GM18520 (cell line): ENCODE data around the gene ADAMTSL2.

Experiments
- ATAC-seq: cut with Tn5 transposase; IDR thresholded peaks from one replicate; pipeline ENCODE4 v1.9.1; 2021; ENCODE audit not compliant: unreplicated experiment

ADAMTSL2 gene

GRCh38 chr9:133584559-133585476 lies 50.3 kb downstream of the ADAMTSL2 start:
- no peak for ATAC-seq

- no peak for ATAC-seq
Observed at GRCh38 chr9:133585481-133586351, 51.2 kb downstream of the ADAMTSL2 start.

DNA sequence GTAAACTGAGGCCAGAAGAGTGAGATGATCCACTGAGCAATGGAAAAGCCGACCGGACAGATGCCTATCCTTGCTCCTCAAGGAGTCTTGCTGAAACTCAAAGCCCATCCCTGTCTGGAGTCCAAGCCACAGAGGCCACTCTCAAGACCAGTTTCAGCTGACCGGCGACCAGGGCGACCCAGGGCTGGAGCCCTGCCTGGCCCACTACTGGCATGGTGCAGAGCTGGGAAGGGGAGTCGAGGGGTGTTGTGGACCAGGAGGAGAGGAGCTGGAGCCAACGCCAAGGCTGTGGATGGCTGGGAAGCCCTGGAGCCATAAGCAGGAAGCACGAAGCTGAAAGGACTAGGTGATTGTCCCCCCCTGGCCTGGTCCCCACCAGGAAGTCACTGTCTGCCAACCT lies 52.5 kb downstream of the ADAMTSL2 start:
- ATAC-seq, result no peak

DNA sequence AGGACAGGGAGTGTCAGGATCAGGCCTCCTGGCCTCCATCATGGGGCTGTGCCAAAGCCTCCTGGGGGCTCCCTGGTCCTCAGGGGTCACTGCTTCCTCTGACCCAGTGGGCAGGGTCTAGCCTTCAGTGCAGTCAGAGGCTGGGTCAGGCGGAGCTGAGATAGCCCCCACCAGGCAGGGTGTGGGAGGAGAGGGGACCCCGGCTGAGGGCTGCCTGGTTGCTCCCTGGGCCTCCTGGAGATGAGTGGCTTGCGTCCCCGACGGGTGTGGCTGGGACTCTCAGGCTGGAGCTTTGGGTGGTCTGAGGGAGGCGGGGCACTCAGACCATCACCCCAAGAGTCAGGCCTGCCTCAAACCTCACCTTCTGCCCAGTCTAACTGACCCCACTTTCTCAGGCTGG lies 53.0 kb downstream of the ADAMTSL2 start:
- ATAC-seq, result no peak

- no peak for ATAC-seq
Observed at GRCh38 chr9:133589454-133590227, 55.1 kb downstream of the ADAMTSL2 start.

GRCh38 chr9:133590231-133590855 lies 55.8 kb downstream of the ADAMTSL2 start:
- no peak for ATAC-seq

- no peak for ATAC-seq
Observed at GRCh38 chr9:133591116-133591910, 56.8 kb downstream of the ADAMTSL2 start.

DNA sequence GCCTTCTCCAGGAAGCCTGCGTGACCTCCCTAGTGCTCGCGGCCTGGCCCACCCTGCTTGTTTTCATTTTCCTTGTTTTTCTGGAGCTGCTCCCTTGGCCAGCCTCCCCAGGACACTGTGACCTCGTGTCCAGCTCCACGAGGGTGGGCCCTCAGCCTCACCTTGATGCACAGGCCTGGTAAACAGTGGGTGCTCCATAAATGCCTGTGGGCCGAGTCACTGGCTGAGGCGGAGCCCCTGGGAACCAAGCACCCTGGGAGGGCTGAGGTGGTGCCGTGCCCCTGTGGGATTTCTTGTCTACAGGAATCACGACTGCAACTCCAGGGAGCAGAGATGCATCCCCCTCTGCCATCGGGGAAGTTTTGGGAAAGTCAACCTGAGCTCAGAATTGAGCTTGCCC lies 57.5 kb downstream of the ADAMTSL2 start:
- ATAC-seq, result no peak

GRCh38 chr9:133592731-133593409 lies 58.4 kb downstream of the ADAMTSL2 start:
- no peak for ATAC-seq

DNA sequence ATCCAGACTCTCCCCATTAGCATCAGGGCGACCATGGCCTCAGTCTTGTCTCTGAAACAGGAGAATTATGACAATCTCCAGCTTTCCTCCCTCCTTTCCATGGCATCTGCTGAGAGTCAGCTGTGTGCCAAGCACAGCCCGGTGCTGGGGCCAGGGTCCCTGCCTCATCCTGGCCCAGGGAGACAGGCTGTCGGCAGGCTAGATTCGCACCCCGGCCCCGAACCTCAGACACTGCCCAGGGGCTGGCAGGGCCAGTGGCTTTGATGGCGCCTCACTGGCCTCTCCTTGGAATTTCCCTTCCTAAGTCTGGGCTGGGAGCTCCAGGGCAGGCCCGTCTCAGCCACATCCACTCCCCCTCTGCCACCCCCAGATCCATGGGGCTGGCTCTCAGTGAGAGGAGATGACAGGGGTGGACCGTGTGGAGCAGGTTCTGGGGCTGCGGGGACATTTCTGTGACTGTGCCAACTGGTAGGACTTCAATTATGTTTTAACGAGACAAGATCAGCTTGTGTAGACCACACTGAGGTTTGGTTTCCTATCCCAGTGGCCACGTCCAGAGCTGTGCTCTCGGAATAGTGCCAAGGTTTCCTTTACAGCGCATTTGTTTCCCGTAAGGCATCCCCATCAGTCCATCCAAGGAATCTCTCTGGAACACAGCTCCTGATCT lies 59.2 kb downstream of the ADAMTSL2 start:
- ATAC-seq, result no peak

DNA sequence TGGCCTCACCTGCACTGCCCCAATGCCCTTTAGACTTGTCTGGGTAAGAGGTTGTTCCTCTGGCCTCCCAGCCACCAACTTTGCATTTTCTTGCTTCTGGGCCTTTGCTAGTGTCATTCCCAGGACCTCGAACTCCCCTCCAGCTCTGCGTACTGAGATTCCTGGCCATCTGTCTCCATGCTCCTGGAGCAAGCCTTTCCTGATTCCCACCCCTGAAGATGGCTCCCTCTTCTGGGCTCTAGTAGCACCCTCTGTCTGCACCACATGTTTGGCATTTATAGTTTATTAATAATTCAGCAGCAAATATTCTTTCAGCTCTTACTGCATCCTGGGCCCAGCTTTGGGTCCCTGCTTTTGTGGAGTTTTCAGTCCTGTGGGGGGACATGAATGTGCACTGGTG lies 59.8 kb downstream of the ADAMTSL2 start:
- ATAC-seq, result no peak

DNA sequence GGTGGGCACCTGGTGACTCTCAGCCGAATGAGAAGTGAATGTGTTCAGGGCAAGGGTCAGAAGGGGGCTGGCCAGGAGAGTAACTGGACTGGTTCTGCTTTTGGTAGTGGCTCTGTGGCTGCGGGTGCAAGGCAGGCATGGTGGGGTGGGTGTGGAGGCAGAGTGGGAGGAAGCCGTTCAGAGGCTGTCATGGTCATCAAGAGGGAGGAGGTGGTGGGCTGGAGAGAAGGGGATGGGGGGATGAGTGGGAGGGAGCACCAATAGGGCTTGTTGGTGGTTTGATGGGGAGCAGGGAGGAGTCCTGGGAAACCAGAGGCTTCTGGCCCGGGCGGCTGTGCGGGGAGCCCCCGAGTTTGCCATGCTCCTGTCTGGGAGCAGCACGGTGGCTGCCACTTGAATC lies 61.4 kb downstream of the ADAMTSL2 start:
- no peak for ATAC-seq

DNA sequence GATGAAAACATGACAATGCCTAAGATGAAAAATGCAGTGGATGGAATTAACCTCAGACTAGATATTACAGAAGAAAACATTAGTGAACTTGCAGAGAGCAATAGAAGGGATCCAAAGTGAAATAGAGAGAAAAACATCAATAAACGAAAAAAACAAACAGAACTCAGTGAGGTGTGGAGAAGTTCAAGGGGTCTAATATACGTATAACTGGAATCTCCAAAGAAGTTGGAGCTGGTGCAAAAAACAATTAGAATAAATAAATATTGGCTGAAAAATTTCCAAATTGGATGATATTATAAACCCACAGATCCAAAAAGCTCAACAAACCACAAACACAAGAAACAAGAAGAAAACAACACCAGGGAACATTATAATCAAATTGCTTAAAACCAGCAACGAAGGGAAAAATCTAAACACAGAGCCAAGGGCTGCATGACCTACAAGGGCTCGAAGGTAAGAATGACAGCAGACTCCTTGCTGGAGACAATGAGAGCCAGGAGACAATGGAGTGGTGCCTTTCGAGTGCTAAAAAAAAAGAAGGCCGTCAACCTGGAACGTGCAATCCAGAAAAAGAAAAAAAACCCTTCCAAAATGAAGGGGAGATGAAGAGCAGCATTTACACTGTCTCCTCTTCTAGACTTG lies 62.9 kb downstream of the ADAMTSL2 start:
- ATAC-seq, result no peak

GRCh38 chr9:133598978-133599377 lies 64.5 kb downstream of the ADAMTSL2 start:
- ATAC-seq, result no peak

DNA sequence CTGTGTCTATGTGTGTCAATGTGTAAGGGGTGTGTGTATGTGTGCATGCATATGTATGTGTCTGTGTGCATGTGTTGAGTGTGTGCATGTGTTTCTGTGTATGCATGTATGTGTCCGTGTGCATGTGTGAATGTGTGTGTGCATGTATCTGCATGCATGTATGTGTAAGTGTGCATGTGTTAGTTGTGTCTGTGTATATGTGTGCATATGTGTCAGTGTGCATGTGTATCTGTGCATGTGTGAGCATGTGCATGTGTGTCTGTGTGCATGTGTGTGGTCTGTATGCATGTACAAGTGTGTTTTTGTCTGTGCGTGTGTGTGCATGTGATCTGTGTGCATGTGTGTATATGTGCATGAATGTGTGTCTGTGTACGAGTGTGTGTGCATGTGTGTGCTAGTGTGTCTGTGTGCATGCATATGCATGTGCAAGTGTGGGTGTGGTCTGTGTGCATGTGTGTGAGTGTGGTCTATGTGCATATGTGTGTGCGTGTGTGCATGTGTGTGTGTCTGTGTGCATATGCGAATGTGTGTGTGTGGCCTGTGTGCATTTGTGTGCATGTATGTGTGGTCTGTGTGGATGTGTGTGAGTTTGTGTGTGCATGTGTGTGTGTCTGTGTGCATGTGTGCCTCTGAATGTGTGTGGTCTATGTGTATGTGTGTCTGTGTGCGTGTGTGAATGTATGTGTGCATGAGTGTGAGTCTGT lies 65.1 kb downstream of the ADAMTSL2 start:
- ATAC-seq, result no peak

GRCh38 chr9:133600739-133601138 lies 66.2 kb downstream of the ADAMTSL2 start:
- no peak for ATAC-seq

- ATAC-seq, result no peak
Observed at GRCh38 chr9:133601746-133602145, 67.2 kb downstream of the ADAMTSL2 start.

DNA sequence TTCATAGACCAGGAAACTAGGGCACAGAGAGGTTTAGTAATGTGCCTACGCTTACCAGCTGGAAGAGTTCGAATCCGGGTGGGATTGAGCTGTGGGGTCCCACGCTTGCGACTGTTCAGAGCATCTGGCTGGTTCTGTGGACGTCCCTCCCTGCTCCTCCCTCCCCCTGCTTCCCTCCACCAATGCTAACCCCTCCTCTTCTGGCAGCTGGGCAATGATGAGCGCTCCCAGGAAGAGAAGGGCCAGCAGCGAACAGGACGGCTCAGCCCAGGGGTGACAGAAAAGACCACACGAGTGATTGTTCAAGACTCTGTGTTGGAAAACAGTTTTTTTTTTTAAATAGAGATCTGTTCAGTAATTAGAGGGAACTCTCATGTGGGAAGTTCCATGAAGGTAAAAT lies 67.8 kb downstream of the ADAMTSL2 start:
- ATAC-seq, result no peak
